Stimulated activated CD4-positive, alpha-beta T cell treated with anti-CD3 and anti-CD28 coated beads, Interleukin-1b, Interleukin-23, amount 100 ng/mL, for 24 hours (primary cell): ENCODE data around the gene LRRC7.

ENCODE experiments used
- DNase-seq, 4 experiments: peaks; one replicate each; pipeline ENCODE4 v3.0.0-alpha.2; 2020; ENCODE audit warnings: low read depth in 4 of 4, low spot score in 1 of 4

Gene LRRC7

GRCh38 chr1:69567652-69568420, at the start of gene LRRC7:
LRRC7 (plus strand) TSS chr1:69567922; CDS start chr1:69568640, 718 bp downstream.
- no peak for DNase-seq

GRCh38 chr1:69519006-69519405, 48.7 kb upstream of the LRRC7 start:
- no peak for DNase-seq

- DNase-seq: no peak
Observed at GRCh38 chr1:69520326-69520725, 47.4 kb upstream of the LRRC7 start.

- DNase-seq: no peak
Observed at GRCh38 chr1:69523032-69523431, 44.7 kb upstream of the LRRC7 start.

GRCh38 chr1:69523461-69523860, 44.3 kb upstream of the LRRC7 start:
- no peak for DNase-seq

- DNase-seq: no peak
Observed at GRCh38 chr1:69524015-69524414, 43.7 kb upstream of the LRRC7 start.

- no peak for DNase-seq
Observed at GRCh38 chr1:69527273-69527672, 40.4 kb upstream of the LRRC7 start.

GRCh38 chr1:69528376-69528775, 39.3 kb upstream of the LRRC7 start:
- no peak for DNase-seq

GRCh38 chr1:69533343-69533742, 34.4 kb upstream of the LRRC7 start:
- no peak for DNase-seq

GRCh38 chr1:69534829-69535228, 32.9 kb upstream of the LRRC7 start:
- no peak for DNase-seq

GRCh38 chr1:69535490-69535889, 32.2 kb upstream of the LRRC7 start:
- no peak for DNase-seq

- DNase-seq: no peak
Observed at GRCh38 chr1:69540052-69540451, 27.7 kb upstream of the LRRC7 start.

- no peak for DNase-seq
Observed at GRCh38 chr1:69551476-69552324, 16.0 kb upstream of the LRRC7 start.

GRCh38 chr1:69553726-69554125, 14.0 kb upstream of the LRRC7 start:
- no peak for DNase-seq

GRCh38 chr1:69568421-69569174, 876 bp downstream of the LRRC7 start:
- DNase-seq: no peak

- no peak for DNase-seq
Observed at GRCh38 chr1:69569175-69569541, 1.4 kb downstream of the LRRC7 start.

GRCh38 chr1:69569576-69570328, 2.0 kb downstream of the LRRC7 start:
- no peak for DNase-seq

- DNase-seq: no peak
Observed at GRCh38 chr1:69570356-69570755, 2.6 kb downstream of the LRRC7 start.

GRCh38 chr1:69572921-69573320, 5.2 kb downstream of the LRRC7 start:
- DNase-seq: no peak

- no peak for DNase-seq
Observed at GRCh38 chr1:69573911-69574310, 6.2 kb downstream of the LRRC7 start.

- DNase-seq: no peak
Observed at GRCh38 chr1:69585666-69586065, 17.9 kb downstream of the LRRC7 start.
